Stimulated activated CD8-positive, alpha-beta memory T cell treated with anti-CD3 and anti-CD28 coated beads, Interleukin-15, amount 100 ng/mL, for 4 hours (primary cell): Measurements from ENCODE around the gene ISLR2.

Source experiments
- DNase-seq, 2 donors: peaks; one replicate each; pipeline ENCODE4 v3.0.0-alpha.2; 2020; ENCODE audit warnings: low read depth in 2 of 2

Gene ISLR2

DNA sequence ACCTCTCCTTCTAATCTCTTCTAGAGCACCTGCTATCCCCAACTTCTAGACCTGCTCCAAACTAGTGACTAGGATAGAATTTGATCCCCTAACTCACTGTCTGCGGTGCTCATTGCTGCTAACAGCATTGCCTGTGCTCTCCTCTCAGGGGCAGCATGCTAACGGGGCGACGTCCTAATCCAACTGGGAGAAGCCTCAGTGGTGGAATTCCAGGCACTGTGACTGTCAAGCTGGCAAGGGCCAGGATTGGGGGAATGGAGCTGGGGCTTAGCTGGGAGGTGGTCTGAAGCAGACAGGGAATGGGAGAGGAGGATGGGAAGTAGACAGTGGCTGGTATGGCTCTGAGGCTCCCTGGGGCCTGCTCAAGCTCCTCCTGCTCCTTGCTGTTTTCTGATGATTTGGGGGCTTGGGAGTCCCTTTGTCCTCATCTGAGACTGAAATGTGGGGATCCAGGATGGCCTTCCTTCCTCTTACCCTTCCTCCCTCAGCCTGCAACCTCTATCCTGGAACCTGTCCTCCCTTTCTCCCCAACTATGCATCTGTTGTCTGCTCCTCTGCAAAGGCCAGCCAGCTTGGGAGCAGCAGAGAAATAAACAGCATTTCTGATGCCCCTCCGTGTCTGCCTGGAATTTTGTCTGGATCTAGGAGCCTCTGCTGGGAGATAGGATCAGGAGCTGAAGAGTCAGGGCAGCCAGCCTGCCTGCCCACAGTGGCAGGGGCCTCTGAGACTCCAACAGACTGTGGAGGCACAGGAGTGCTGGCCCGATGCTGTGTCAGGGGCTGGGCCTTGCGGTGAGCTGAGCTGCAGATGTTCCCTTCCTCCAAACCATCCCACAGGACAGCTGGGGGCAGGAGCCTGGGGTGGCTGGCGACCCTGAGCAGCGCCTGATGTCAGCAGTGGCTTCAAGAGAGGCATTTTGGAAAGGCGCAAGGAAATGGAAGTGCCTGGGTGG, 46.2 kb downstream of the ISLR2 start:
- DNase-seq, result no peak

DNA sequence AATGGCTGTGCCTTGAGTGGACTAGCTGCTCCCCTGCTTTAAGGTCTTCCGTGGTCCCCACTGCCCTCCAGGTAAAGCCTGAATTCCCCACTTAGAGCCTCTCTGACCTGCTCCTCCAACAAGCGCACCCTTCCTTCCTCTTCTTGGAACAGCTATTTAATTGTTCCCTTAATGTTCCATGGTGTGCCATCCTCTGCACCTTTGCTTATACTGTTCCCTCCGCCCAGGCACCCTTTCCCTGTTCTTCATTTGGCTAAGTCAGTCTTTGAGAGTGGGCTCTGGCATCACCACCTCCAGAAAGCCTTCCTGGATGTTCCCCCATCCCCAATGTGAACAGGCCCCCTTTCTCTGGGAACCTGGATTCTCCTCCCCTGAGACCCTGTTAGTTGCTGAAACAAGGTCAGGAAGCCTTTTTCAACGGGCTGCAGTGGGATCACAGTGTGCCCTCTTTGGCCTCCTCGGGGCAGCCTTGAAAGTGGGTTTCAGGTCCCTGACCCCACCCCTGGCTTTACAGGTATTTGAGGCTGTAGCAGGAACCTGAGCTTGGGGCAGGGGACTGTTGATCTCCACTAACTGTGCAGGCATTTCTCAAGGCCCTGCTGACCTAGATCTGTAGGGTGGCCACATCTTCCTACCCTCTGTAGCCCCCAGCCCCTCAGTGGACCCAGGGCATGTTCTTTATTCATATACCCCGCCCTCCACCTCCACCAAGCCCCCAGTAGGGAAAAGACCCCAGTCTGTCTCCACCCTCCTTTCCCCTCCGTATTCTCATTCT, 48.1 kb downstream of the ISLR2 start:
- no peak for DNase-seq

DNA sequence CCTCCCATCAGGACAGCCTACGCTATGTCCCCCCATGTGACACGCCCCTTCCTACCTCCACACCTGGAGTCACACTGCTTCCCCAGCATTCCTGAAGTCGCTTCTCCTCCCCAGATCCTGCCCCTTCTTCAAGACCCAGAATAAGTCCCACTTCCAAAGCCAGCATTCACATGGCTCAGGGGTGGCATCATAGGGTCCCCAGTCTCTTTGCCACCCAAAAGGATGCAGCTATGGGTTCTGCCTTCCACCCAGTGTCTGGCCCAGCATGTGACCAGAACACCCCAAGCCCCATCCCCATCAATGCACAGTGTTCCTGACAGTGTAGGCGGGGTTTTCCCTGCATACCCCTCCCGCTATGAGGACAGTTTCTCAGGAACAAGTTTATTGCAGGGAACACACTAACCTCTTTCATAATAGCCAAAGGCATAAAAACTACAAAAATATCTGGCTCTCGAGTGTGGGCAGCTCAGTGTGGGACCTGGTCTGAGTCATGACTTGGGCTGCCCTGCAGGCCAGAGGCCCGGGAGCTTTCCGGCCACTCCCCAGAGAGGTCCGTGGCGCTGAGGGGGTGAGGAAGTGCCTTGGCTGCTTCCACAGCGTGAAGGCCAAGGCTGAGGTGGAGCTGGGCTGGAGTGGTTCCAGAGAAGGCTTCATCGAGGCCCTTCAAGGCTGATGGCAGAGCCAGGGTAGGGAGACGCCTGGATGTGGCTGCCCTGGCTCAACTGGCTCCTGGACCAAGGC, 48.9 kb downstream of the ISLR2 start:
- no peak for DNase-seq

- no peak for DNase-seq
Observed at GRCh38 chr15:74179983-74180880, 49.8 kb downstream of the ISLR2 start.

DNA sequence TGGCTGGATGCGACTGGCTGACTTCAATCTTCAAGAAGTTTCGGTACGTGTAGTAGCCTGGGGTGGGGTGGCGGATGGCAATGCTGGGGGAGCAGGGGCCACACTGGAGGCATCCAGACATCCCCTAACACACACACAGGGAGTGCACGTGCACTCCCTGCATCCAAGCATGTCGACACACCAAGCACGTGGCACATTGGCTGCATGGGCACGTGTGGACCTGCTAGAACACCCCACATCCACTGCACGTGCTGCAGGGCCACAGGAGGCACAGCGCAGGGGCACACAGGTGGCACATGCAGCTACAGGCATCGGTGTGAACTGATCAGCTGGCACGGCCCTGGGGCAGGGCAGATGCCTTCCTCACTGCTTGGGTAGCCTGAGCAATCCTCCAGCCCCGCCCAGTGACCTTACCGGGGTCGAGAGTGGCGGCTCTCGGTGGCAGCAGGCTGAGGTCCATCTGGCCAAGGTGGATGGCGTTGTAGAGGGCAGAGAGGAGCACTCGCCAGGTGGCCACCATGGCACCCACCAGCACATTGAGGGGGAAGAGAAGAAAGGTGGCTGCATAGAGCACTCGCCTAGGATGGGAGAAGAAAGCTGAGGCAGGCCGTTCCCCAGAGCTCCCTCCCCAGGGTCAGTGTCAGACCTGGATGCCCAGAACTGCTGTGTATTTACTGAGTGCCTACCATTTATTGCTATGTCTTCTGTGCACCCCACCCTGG, 50.7 kb downstream of the ISLR2 start:
- DNase-seq, result no peak

DNA sequence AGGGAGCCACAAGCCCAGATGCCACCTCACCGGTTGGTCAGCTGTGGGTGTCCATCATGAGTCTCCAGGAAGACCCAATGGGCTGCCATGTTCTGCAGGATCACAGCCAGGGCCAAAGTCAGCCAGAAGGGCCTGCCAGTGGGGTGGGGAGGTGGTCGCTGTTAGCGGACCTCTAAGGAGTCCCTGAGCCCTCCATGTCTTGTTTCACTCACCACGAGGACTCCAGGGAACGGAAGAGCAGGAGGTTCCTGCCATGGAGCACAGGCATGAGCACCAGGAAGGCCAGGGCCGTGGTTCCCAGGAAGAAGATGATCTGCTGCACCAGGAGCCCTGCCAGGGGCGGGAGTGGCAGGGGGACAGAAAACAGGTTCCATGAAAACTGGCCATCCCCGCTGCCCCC, 51.7 kb downstream of the ISLR2 start:
- no peak for DNase-seq

DNA sequence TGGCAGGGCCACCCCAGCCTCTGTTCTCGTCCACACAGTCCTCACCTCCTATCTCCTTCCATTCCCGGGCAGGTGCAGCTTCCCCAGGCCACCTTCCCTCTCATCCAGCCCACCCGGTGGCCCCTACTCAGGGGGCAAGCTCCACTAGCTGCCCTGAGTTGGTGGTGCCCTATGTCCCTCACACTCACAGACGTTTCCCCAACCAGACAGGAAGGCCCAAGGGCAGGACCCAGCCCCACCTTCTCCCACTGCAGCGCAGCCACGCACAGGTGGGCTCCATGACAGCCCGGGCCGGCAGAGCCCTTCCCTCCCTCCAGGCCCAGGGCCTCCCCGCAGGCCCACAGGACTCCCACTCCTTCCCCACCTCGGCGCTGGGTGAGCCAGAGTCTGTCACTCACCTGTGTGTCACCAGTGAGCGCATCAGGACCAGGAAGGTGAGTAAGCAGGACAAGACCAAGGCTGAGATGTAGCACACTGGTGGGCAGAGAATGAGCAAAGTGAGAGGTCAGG, 54.3 kb downstream of the ISLR2 start:
- DNase-seq, result no peak

DNA sequence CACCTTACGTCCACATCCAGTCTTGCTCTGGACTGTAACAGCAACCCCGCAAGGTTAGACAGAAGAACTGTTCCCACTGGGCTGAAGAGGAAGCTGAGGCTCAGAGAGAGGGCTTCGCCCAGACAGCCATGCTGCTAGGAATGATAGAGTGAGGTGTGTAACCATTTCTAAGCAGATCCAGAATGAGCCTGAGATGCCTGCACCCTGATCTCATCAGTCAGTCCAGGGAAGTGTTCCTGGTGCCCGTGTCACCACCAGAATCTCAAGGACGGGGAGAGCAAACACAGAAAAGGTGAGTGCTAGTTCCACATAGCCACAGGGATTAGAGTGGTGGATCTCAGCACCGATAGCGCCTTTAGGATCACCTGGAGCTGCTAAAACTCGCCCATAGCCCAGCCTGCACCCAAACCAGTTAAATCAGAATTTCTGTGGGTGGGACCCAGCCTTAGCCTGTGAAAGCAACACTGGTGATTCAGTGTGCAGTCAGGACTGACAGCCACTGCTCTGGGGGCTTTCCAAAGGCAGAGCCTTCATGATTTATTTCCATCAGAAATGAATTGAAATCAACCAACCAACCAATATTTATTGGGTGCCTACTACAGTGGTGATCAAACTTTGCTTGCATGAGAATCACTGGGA, 55.4 kb downstream of the ISLR2 start:
- DNase-seq, result no peak
